Left lung (tissue), 10 donors: Measurements from ENCODE around the gene RAB17. TPM values are rescaled to one million over a fixed set of nuclear protein-coding genes. Genes with fewer than 3 reads are reported as not detected.

Experiments used
- ATAC-seq: fragments of 200-7000 bp; cut with Tn5 transposase; one replicate; pipeline ENCODE4 v1.9.1; 2020; ENCODE audit warnings: moderate library complexity
- DNase-seq, 4 donors: peaks; one replicate each; pipeline ENCODE4 v3.0.0-alpha.2; 2013 to 2020
- H3K27ac ChIP-seq, 2 donors: fragments of 200-600 bp; sonication (generic) in 1 of 2; one replicate each; pipeline versions ENCODE4 v1.5.0 to v1.8.0; 2020 to 2021
- H3K27me3 ChIP-seq, 2 donors: fragments of 200-600 bp; sonication (generic) in 1 of 2; one replicate each; pipeline versions ENCODE4 v1.5.0 to v1.8.0; 2020 to 2021
- H3K36me3 ChIP-seq, 2 donors: fragments of 200-600 bp; sonication (generic) in 1 of 2; one replicate each; pipeline versions ENCODE4 v1.5.0 to v1.8.0; 2020 to 2021
- H3K4me1 ChIP-seq, 2 donors: fragments of 200-600 bp; one replicate each; pipeline ENCODE4 v1.8.0; 2021
- H3K4me3 ChIP-seq, 2 donors: fragments of 200-600 bp; sonication (generic) in 1 of 2; one replicate each; pipeline versions ENCODE4 v1.5.0 to v1.8.0; 2020 to 2021; ENCODE audit warnings: mild to moderate bottlenecking in 1 of 2
- H3K9me3 ChIP-seq, 2 donors: fragments of 200-600 bp; sonication (generic) in 1 of 2; one replicate each; pipeline versions ENCODE4 v1.5.0 to v1.8.0; 2020 to 2021
- CTCF ChIP-seq, 2 donors: fragments of 200-600 bp; sonication (generic) in 1 of 2; IDR thresholded peaks; one replicate each; pipeline versions ENCODE4 v1.5.0 to v1.8.0; 2021; ENCODE audit warnings: antibody characterized with exemption in 2 of 2
- intact Hi-C, 2 donors: fragments of 100-400 bp; cut with DNase I; formaldehyde crosslinking; loops; one replicate each; pipeline versions ENCODE4 v1.11.2 to v1.14.2; 2022
- polyA plus RNA-seq, 6 donors: library from polyadenylated mRNA; unstranded; fragments of 120-200 nt; gene quantifications; one replicate each; pipeline ENCODE4 v1.2.1, GENCODE V29; 2013; ENCODE audit not compliant: insufficient read length in 6 of 6
- total RNA-seq, 2 donors: library from RNA; stranded (reverse); fragmentation: NEBNext Ultra II Directional; extraction: Animal tissue kit (Norgen Biotek cat#: 25700); gene quantifications; one replicate each; pipeline ENCODE4 v1.2.1, GENCODE V29; 2021
- donor health status: DM: no; HTN: yes; CAD: no.
- donor health status: DM: no; HTN: no; CAD: no.

The RAB17 gene
- total and polyA plus RNA-seq, 8 donors = 12.1 to 37.9 (median 18.7) TPM

DNA sequence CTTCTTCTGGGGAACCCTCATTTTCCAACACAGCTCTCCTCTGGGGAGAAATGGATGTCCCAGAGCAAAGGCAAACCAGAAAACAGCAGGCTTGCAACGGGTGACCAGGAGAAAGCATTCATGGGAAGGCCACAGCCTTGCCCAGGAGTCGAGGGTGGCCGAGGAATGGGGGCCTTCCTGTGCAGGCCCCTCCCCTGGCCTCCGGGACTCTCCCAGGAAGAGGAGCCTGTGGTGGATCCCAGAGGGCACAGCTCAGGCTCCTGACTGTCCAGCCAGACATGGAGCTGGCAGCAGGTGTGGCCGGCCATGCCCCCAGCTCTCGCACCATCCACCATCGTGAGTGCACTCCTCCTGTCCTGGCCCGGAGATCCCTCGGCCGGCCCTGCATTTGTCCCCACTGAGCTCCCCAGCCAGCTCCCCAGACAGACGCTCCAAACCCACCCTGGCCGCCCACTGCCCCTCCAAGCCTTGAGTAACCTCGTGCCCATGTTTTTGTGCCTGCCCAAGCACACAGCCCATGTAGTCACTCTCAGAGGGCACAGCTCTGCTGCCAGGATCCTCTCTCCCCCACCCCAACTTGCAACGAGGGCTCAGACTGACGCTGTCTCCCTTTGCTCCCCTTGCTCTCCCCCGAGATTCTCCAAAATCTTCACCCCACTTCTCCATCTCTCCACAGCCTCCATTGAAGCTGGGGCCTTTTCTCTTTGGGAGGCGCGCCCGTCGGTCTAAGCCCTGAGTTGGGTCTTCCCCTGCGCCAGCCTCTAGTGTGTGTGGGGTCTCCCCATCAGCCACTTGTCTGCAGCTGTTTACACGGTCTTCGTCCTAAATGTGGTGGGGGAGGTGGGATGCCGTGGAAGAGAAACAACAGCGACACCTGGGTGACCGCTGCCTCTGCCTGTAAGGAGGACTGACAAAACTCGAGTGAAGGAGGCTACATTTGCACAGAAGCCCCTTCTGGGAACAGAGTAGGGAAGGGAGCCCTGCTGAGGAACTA, 14.4 kb downstream of the RAB17 start:
- Histone ChIP-seq H3K27ac (no peak overlapping the region), H3K4me3 (no peak overlapping the region), H3K9me3 (no peaks in the 10 kb centered on the region), H3K36me3 (no peaks in the 10 kb centered on the region), H3K27me3 (no peaks in the 10 kb centered on the region), H3K4me1 (peaks cover 4 to 17% of the 10 kb centered on the region in 2 donors)
- no peak for DNase-seq
- no peak for ATAC-seq
- no peak for TF ChIP-seq CTCF (IDR thresholded peaks at IDR 0.05)
- intact Hi-C loops = no loop called here

DNA sequence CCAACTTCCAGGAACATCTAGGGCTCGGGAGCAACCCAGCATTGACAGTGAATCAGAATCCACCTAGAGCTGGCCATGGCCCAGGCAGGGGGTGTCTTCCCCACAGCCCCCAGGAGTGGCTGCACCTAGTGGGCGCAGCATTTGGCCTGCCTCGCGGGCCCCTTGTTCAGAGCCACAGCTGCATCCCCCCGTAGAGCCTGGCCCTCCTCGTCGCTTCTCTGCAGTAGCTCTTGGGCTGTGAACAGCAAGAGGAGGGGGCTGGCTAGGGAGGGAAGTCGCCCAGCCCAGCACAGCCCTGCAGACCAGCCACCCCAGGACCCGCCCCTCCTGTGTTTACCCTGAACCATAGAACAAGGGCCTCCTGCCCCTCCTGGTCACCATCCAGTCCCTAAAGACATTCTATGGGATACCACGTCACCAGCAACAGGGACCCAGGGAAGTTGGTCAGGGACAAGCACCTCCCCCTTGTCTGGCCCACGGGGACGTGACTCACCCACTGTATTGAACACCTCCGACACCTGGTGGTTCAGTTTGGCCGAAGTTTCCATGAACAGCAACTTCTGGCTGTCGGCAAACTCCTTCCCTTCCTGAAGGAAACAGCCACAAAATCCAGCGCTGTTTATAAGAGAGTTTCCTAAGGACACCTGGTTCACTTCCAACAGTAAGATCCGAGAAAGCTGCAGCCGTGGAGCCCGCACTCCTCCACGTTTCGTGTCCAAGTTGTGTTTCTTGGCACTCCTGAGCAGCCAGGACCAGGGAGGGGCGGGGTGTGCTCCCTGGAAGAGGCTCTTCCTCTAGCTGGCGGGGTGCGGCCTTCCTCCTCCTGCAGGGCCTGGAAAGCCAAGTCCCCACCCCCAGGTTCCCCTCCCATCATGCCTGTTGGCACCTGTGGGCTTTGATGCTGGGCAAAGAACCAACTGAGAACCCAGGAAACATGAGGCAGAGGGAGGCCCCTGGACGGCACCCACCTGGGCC, 15.4 kb downstream of the RAB17 start:
- no peaks in the 10 kb centered on the region for H3K36me3 ChIP-seq
- DNase-seq (peak in 1 of 4 donors; percentile 70), ATAC-seq (peak; percentile 73)
- peak overlapping the region in 1 of 2 donors; percentile 44 for H3K27ac ChIP-seq
- no peak overlapping the region for H3K4me3 ChIP-seq
- intact Hi-C loops = loop anchor here in 1 of 2 donors (5.0 kb wide), 2 partner anchors 63 to 453 kb away; no protein-coding TSS in a partner anchor
- H3K4me1 ChIP-seq = peaks cover 4 to 17% of the 10 kb centered on the region in 2 donors
- no peaks in the 10 kb centered on the region for H3K27me3 ChIP-seq
- no peak for TF ChIP-seq CTCF (IDR thresholded peaks at IDR 0.05)
- H3K9me3 ChIP-seq = no peaks in the 10 kb centered on the region

DNA sequence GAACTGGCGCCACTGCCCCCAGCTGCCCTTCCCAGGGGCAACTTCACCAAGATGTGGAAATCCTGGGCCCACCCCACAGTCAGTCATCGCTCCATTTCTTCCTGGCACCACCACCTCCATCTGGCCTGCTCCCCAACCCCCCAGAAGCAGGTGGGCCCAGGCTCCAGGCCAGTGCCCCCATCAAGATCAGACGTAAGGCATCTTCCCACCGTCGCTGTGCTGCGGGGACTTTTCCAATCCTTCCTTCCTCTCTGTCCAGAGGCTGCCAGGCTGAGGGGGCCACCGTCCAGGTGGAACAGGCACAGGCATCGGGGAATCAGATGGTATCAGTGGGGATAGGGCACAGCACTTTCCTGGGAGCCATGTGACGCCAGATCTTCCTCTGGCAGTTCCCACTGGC, 16.1 kb downstream of the RAB17 start:
- H3K27me3 ChIP-seq = no peaks in the 10 kb centered on the region
- intact Hi-C loops = loop anchor here in 1 of 2 donors (5.0 kb wide), 2 partner anchors 62 to 452 kb away; no protein-coding TSS in a partner anchor
- ATAC-seq (no peak), DNase-seq (no peak)
- H3K36me3 ChIP-seq = no peaks in the 10 kb centered on the region
- H3K4me1 ChIP-seq = peaks cover 4 to 17% of the 10 kb centered on the region in 2 donors
- no peaks in the 10 kb centered on the region for H3K9me3 ChIP-seq
- no peak for TF ChIP-seq CTCF (IDR thresholded peaks at IDR 0.05)
- H3K4me3 ChIP-seq = no peak overlapping the region
- no peak overlapping the region for H3K27ac ChIP-seq

DNA sequence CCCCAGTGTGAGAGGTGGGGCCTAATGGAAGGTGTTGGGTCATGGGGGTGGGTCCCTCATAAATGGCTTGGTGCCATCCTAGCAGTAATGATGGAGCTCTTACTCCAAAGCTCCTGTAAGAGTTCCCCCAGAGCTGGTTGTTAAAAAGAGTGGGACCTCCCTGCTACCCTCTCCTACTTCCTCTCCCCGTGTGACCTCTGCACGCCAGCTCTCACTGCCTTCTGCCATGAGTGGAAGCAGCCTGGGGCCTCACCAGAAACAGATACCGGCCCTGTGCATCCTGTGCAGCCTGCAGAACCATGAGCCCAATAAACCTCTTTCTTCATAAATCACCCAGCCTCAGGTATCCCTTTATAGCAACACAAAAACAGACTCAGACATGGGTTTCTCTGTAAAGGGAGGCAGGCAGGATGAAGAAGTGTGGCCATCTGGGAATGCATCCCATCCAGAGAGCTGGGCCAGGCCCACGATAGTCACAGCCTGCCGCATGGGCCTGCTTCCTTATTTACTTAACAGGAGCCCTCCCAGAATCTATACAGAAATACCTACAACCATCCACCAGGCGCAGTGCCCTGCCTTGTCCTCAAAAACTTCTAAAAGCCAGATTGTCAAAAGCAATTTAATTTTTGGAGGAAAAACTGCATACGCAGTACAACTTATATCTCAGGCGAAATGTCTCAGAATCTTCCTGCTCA, 16.7 kb downstream of the RAB17 start:
- H3K27ac ChIP-seq = no peak overlapping the region

More for the DNA sequence above, 16.7 kb downstream of the RAB17 start:
- peaks cover 4 to 17% of the 10 kb centered on the region in 2 donors for H3K4me1 ChIP-seq
- no peak for TF ChIP-seq CTCF (IDR thresholded peaks at IDR 0.05)
- no peaks in the 10 kb centered on the region for H3K36me3 ChIP-seq
- DNase-seq (no peak), ATAC-seq (no peak)
- intact Hi-C loops = loop anchor here in 1 of 2 donors (5.0 kb wide), 2 partner anchors 62 to 452 kb away; no protein-coding TSS in a partner anchor
- no peaks in the 10 kb centered on the region for H3K9me3 ChIP-seq
- no peak overlapping the region for H3K4me3 ChIP-seq
- H3K27me3 ChIP-seq = no peaks in the 10 kb centered on the region
